ENCODE results near the gene CPNE4. TPM values are rescaled to one million over a fixed set of nuclear protein-coding genes. Genes with fewer than 3 reads are reported as not detected.

CPNE4 gene
- total RNA-seq, 2 donors from 2014 or later = not detected

- no peak overlapping the region for H3K4me3 ChIP-seq
- TF ChIP-seq CTCF (IDR thresholded peaks at IDR 0.05) = no peak
- TF ChIP-seq POLR2A (IDR thresholded peaks at IDR 0.05) = no peak
- no peak overlapping the region for H3K27ac ChIP-seq
- H3K27me3 ChIP-seq = no peaks in the 10 kb centered on the region
- H3K4me1 ChIP-seq = no peaks in the 10 kb centered on the region
- no peaks in the 10 kb centered on the region for H3K36me3 ChIP-seq (replicated peaks in 1 of 2; ENCODE audit: insufficient read depth in 1 of 2, low read depth in 2 of 2)
- ATAC-seq (no peak), DNase-seq (no peak)
- H3K9me3 ChIP-seq = no peaks in the 10 kb centered on the region
- intact Hi-C loops (cut with DNase I) = no loop called here
These were observed 309.4 kb downstream of the CPNE4 start for GRCh38 chr3:131725414-131725813.

- intact Hi-C loops (cut with DNase I) = no loop called here
- Histone ChIP-seq H3K27me3 (no peaks in the 10 kb centered on the region), H3K27ac (no peak overlapping the region), H3K4me3 (no peak overlapping the region), H3K4me1 (no peaks in the 10 kb centered on the region), H3K9me3 (no peaks in the 10 kb centered on the region), H3K36me3 (replicated peaks in 1 of 2; ENCODE audit: insufficient read depth in 1 of 2, low read depth in 2 of 2) (no peaks in the 10 kb centered on the region)
- ATAC-seq = no peak
- DNase-seq = no peak
- TF ChIP-seq POLR2A (IDR thresholded peaks at IDR 0.05) (no peak), CTCF (IDR thresholded peaks at IDR 0.05) (no peak)
- WGBS, 2 donors = 69 to 74% methylated on average over 5 of the region's 5 CpGs
These were observed 311.5 kb downstream of the CPNE4 start for GRCh38 chr3:131723343-131723742.

- H3K4me3 ChIP-seq = no peak overlapping the region
- no peaks in the 10 kb centered on the region for H3K9me3 ChIP-seq
- H3K27ac ChIP-seq = no peak overlapping the region
- H3K36me3 ChIP-seq (replicated peaks in 1 of 2; ENCODE audit: insufficient read depth in 1 of 2, low read depth in 2 of 2) = no peaks in the 10 kb centered on the region
- no peaks in the 10 kb centered on the region for H3K4me1 ChIP-seq
- ATAC-seq (no peak), DNase-seq (no peak)
- intact Hi-C loops (cut with DNase I) = no loop called here
- 46 to 57% methylated on average over 7 of the region's 7 CpGs for WGBS, 2 donors
- no peaks in the 10 kb centered on the region for H3K27me3 ChIP-seq
- TF ChIP-seq CTCF (IDR thresholded peaks at IDR 0.05) = no peak
- no peak for TF ChIP-seq POLR2A (IDR thresholded peaks at IDR 0.05)
These were observed 317.3 kb downstream of the CPNE4 start for GRCh38 chr3:131717493-131717892.

- H3K4me3 ChIP-seq = no peak overlapping the region
- H3K4me1 ChIP-seq = no peaks in the 10 kb centered on the region
- ATAC-seq (no peak), DNase-seq (no peak)
- no peak overlapping the region for H3K27ac ChIP-seq
- H3K36me3 ChIP-seq (replicated peaks in 1 of 2; ENCODE audit: insufficient read depth in 1 of 2, low read depth in 2 of 2) = no peaks in the 10 kb centered on the region
- WGBS, 2 donors = 72% methylated on average over 4 of the region's 4 CpGs
- intact Hi-C loops (cut with DNase I) = no loop called here
- no peaks in the 10 kb centered on the region for H3K9me3 ChIP-seq
- TF ChIP-seq CTCF (IDR thresholded peaks at IDR 0.05) (no peak), POLR2A (IDR thresholded peaks at IDR 0.05) (no peak)
- no peaks in the 10 kb centered on the region for H3K27me3 ChIP-seq
These were observed 317.9 kb downstream of the CPNE4 start for GRCh38 chr3:131716943-131717342.

- Histone ChIP-seq H3K4me1 (no peaks in the 10 kb centered on the region), H3K36me3 (replicated peaks in 1 of 2; ENCODE audit: insufficient read depth in 1 of 2, low read depth in 2 of 2) (no peaks in the 10 kb centered on the region), H3K9me3 (no peaks in the 10 kb centered on the region), H3K4me3 (no peak overlapping the region), H3K27ac (no peak overlapping the region), H3K27me3 (no peaks in the 10 kb centered on the region)
- DNase-seq (no peak), ATAC-seq (no peak)
- no peak for TF ChIP-seq POLR2A (IDR thresholded peaks at IDR 0.05)
- no peak for TF ChIP-seq CTCF (IDR thresholded peaks at IDR 0.05)
- intact Hi-C loops (cut with DNase I) = no loop called here
- WGBS, 2 donors = 54 to 70% methylated on average over 1 of the region's 1 CpG
These were observed 318.8 kb downstream of the CPNE4 start for GRCh38 chr3:131716007-131716406.

Measured in body of pancreas (tissue), 4 donors.